ENCODE measurements around the gene WASF1. TPM values are rescaled to one million over a fixed set of nuclear protein-coding genes. Genes with fewer than 3 reads are reported as not detected.

WASF1 gene
- total and polyA plus RNA-seq, 2 experiments from 2014 or later, result 27.4 to 30.5 TPM

DNA sequence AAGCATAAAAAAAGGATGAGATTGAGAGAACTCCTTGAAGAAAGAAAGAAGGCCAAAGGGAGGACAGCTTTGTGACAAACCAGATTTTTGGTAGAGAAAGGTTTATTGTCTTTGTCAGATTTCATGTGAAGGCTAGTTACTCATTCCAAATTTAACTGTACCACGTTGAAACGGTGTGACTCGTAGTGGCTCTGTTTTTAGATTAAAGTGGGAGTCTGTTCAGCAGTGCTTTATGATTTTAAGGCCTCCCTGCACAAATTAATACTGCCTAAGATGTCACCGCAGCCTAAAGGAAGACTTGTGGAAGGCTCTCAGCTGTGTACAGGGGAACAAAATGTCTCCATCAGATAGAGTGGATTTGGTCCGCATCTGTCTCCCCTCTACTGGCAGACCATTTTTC is 36.7 kb upstream of the WASF1 start (continued):
- TF ChIP-seq, protein P1, sequence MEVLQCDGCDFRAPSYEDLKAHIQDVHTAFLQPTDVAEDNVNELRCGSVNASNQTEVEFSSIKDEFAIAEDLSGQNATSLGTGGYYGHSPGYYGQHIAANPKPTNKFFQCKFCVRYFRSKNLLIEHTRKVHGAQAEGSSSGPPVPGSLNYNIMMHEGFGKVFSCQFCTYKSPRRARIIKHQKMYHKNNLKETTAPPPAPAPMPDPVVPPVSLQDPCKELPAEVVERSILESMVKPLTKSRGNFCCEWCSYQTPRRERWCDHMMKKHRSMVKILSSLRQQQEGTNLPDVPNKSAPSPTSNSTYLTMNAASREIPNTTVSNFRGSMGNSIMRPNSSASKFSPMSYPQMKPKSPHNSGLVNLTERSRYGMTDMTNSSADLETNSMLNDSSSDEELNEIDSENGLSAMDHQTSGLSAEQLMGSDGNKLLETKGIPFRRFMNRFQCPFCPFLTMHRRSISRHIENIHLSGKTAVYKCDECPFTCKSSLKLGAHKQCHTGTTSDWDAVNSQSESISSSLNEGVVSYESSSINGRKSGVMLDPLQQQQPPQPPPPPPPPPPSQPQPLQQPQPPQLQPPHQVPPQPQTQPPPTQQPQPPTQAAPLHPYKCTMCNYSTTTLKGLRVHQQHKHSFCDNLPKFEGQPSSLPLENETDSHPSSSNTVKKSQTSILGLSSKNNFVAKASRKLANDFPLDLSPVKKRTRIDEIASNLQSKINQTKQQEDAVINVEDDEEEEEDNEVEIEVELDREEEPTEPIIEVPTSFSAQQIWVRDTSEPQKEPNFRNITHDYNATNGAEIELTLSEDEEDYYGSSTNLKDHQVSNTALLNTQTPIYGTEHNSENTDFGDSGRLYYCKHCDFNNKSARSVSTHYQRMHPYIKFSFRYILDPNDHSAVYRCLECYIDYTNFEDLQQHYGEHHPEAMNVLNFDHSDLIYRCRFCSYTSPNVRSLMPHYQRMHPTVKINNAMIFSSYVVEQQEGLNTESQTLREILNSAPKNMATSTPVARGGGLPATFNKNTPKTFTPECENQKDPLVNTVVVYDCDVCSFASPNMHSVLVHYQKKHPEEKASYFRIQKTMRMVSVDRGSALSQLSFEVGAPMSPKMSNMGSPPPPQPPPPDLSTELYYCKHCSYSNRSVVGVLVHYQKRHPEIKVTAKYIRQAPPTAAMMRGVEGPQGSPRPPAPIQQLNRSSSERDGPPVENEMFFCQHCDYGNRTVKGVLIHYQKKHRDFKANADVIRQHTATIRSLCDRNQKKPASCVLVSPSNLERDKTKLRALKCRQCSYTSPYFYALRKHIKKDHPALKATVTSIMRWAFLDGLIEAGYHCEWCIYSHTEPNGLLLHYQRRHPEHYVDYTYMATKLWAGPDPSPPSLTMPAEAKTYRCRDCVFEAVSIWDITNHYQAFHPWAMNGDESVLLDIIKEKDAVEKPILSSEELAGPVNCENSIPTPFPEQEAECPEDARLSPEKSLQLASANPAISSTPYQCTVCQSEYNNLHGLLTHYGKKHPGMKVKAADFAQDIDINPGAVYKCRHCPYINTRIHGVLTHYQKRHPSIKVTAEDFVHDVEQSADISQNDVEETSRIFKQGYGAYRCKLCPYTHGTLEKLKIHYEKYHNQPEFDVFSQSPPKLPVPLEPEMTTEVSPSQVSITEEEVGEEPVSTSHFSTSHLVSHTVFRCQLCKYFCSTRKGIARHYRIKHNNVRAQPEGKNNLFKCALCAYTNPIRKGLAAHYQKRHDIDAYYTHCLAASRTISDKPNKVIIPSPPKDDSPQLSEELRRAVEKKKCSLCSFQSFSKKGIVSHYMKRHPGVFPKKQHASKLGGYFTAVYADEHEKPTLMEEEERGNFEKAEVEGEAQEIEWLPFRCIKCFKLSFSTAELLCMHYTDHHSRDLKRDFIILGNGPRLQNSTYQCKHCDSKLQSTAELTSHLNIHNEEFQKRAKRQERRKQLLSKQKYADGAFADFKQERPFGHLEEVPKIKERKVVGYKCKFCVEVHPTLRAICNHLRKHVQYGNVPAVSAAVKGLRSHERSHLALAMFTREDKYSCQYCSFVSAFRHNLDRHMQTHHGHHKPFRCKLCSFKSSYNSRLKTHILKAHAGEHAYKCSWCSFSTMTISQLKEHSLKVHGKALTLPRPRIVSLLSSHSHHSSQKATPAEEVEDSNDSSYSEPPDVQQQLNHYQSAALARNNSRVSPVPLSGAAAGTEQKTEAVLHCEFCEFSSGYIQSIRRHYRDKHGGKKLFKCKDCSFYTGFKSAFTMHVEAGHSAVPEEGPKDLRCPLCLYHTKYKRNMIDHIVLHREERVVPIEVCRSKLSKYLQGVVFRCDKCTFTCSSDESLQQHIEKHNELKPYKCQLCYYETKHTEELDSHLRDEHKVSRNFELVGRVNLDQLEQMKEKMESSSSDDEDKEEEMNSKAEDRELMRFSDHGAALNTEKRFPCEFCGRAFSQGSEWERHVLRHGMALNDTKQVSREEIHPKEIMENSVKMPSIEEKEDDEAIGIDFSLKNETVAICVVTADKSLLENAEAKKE (CRISPR knock-in tag; IDR thresholded peaks at IDR 0.05), result no peak

DNA sequence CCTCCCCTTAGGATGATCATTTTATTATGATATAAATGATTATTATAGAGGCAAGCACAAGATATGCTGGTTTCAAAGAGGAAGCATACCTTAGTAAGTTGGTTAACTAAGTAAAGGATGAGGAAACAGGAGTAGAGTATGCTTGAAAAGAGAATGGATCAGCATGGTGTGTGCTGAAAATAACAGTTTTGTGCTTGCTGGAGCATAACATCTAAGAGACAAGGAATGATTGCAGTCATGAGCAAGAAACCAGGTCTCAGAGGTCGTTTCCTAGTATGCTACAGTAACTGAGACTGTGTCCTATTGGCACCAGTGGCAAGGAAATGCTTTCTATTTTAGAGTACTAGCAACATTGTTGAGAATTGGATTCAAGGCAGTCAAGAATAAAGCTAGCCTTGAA is 34.9 kb upstream of the WASF1 start:
- ATAC-seq (no peak), DNase-seq (ENCODE audit: low spot score) (no peak)
- H3K27me3 Mint-ChIP-seq (ENCODE audit: insufficient read depth, low read depth, poor library complexity), result no peaks in the 10 kb centered on the region
- no peaks in the 10 kb centered on the region for H3K4me1 ChIP-seq (ENCODE audit: insufficient read depth)
- no peaks in the 10 kb centered on the region for H3K4me1 Mint-ChIP-seq
- no peak overlapping the region for H3K27ac ChIP-seq (ENCODE audit: low read depth)
- no peak overlapping the region for H3K4me3 Mint-ChIP-seq
- H3K9me3 Mint-ChIP-seq, result no peaks in the 10 kb centered on the region
- peaks cover 51% of the 10 kb centered on the region for H3K36me3 Mint-ChIP-seq (ENCODE audit: low read depth)
- no peak overlapping the region for H2AFZ ChIP-seq
- no peaks in the 10 kb centered on the region for H4K20me1 ChIP-seq (replicated peaks; ENCODE audit: insufficient read depth)
- no peaks in the 10 kb centered on the region for H3K27me3 ChIP-seq (ENCODE audit: insufficient read depth)
- no peaks in the 10 kb centered on the region for H3K9me2 ChIP-seq (ENCODE audit: insufficient read depth)
- no peaks in the 10 kb centered on the region for H3F3A ChIP-seq (replicated peaks; ENCODE audit: low read depth)
- peaks cover 23% of the 10 kb centered on the region for H3K36me3 ChIP-seq (ENCODE audit: insufficient read depth)
- H3K79me2 ChIP-seq (replicated peaks; ENCODE audit: insufficient read depth), result no peaks in the 10 kb centered on the region
- no peak overlapping the region for H3K4me2 ChIP-seq
- no peak overlapping the region for H3K27ac Mint-ChIP-seq
- no peak overlapping the region for H3K4me3 ChIP-seq
- TF ChIP-seq ZNF331 (CRISPR knock-in tag; IDR thresholded peaks at IDR 0.05; ENCODE audit: low read depth) (no peak), ZNF114 (CRISPR knock-in tag; IDR thresholded peaks at IDR 0.05) (no peak), STAT1 (IDR thresholded peaks at IDR 0.05; ENCODE audit: unreplicated experiment) (no peak), EZH2phosphoT487 (IDR thresholded peaks at IDR 0.05; ENCODE audit: unreplicated experiment) (no peak), JUNB (IDR thresholded peaks at IDR 0.05; ENCODE audit: unreplicated experiment) (no peak)
- TF ChIP-seq, protein P2, sequence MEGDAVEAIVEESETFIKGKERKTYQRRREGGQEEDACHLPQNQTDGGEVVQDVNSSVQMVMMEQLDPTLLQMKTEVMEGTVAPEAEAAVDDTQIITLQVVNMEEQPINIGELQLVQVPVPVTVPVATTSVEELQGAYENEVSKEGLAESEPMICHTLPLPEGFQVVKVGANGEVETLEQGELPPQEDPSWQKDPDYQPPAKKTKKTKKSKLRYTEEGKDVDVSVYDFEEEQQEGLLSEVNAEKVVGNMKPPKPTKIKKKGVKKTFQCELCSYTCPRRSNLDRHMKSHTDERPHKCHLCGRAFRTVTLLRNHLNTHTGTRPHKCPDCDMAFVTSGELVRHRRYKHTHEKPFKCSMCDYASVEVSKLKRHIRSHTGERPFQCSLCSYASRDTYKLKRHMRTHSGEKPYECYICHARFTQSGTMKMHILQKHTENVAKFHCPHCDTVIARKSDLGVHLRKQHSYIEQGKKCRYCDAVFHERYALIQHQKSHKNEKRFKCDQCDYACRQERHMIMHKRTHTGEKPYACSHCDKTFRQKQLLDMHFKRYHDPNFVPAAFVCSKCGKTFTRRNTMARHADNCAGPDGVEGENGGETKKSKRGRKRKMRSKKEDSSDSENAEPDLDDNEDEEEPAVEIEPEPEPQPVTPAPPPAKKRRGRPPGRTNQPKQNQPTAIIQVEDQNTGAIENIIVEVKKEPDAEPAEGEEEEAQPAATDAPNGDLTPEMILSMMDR (conservative IDR thresholded peaks at IDR 0.05; ENCODE audit: low read depth in 2 of 2), result no peak
- TF ChIP-seq, protein P3, sequence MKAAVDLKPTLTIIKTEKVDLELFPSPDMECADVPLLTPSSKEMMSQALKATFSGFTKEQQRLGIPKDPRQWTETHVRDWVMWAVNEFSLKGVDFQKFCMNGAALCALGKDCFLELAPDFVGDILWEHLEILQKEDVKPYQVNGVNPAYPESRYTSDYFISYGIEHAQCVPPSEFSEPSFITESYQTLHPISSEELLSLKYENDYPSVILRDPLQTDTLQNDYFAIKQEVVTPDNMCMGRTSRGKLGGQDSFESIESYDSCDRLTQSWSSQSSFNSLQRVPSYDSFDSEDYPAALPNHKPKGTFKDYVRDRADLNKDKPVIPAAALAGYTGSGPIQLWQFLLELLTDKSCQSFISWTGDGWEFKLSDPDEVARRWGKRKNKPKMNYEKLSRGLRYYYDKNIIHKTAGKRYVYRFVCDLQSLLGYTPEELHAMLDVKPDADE (IDR thresholded peaks at IDR 0.05), result no peak
- TF ChIP-seq, protein P4, sequence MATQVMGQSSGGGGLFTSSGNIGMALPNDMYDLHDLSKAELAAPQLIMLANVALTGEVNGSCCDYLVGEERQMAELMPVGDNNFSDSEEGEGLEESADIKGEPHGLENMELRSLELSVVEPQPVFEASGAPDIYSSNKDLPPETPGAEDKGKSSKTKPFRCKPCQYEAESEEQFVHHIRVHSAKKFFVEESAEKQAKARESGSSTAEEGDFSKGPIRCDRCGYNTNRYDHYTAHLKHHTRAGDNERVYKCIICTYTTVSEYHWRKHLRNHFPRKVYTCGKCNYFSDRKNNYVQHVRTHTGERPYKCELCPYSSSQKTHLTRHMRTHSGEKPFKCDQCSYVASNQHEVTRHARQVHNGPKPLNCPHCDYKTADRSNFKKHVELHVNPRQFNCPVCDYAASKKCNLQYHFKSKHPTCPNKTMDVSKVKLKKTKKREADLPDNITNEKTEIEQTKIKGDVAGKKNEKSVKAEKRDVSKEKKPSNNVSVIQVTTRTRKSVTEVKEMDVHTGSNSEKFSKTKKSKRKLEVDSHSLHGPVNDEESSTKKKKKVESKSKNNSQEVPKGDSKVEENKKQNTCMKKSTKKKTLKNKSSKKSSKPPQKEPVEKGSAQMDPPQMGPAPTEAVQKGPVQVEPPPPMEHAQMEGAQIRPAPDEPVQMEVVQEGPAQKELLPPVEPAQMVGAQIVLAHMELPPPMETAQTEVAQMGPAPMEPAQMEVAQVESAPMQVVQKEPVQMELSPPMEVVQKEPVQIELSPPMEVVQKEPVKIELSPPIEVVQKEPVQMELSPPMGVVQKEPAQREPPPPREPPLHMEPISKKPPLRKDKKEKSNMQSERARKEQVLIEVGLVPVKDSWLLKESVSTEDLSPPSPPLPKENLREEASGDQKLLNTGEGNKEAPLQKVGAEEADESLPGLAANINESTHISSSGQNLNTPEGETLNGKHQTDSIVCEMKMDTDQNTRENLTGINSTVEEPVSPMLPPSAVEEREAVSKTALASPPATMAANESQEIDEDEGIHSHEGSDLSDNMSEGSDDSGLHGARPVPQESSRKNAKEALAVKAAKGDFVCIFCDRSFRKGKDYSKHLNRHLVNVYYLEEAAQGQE (IDR thresholded peaks at IDR 0.05; ENCODE audit: unreplicated experiment), result no peak

Measured in GM23338 (cell line).